ENCODE data around the gene CNOT4. TPM values are rescaled to one million over a fixed set of nuclear protein-coding genes. Genes with fewer than 3 reads are reported as not detected.

The CNOT4 gene
- total and polyA plus RNA-seq, 2 of the 13 experiments (the other 11 are each of a cell fraction or from before 2014, with no cell fraction given): 7.4 to 8.4 TPM

- TF ChIP-seq ZNF546 (CRISPR knock-in tag; conservative IDR thresholded peaks at IDR 0.05): peak; percentile 60; the same call in 1 of the 2 replicates
- TF ChIP-seq CCDC6 (CRISPR knock-in tag; IDR thresholded peaks at IDR 0.05): peak; percentile 73; the same call in 1 of the 2 replicates
- TF ChIP-seq SIN3B (IDR thresholded peaks at IDR 0.05; ENCODE audit: low read length): peak; percentile 85
- peak; percentile 85 for TF ChIP-seq KMT2B (CRISPR knock-in tag; IDR thresholded peaks at IDR 0.05)
- peak; percentile 45; the same call in 1 of the 2 replicates for TF ChIP-seq ELF3 (CRISPR knock-in tag; IDR thresholded peaks at IDR 0.05)
- peak; percentile 26; the same call in 1 of the 2 replicates for TF ChIP-seq ZNF414 (CRISPR knock-in tag; IDR thresholded peaks at IDR 0.05)
- peak; percentile 16; the same call in 1 of the 2 replicates for TF ChIP-seq CTCF (CRISPR knock-in tag; IDR thresholded peaks at IDR 0.05)
- TF ChIP-seq ETV5 (CRISPR knock-in tag; IDR thresholded peaks at IDR 0.05; ENCODE audit: borderline replicate concordance): peak; percentile 59; the same call in 1 of the 2 replicates
- TF ChIP-seq RFXAP (CRISPR knock-in tag; IDR thresholded peaks at IDR 0.05; ENCODE audit: borderline replicate concordance): peak; percentile 73; the same call in 1 of the 2 replicates
- peak; percentile 88 for TF ChIP-seq ZFY (CRISPR knock-in tag; IDR thresholded peaks at IDR 0.05)
- peak; percentile 31; the same call in 1 of the 2 replicates for TF ChIP-seq ZFP37 (CRISPR knock-in tag; IDR thresholded peaks at IDR 0.05; ENCODE audit: borderline replicate concordance)
- no peak for TF ChIP-seq NR2F6 (IDR thresholded peaks at IDR 0.05)
- no peak for TF ChIP-seq NR2F6 (CRISPR knock-in tag; IDR thresholded peaks at IDR 0.05)
- peak; percentile 87 for TF ChIP-seq POGK (CRISPR knock-in tag; conservative IDR thresholded peaks at IDR 0.05)
- no peak for TF ChIP-seq GZF1 (CRISPR knock-in tag; IDR thresholded peaks at IDR 0.05)
- TF ChIP-seq SP1 (IDR thresholded peaks at IDR 0.05): no peak
- no peak for TF ChIP-seq SP1 (CRISPR knock-in tag; IDR thresholded peaks at IDR 0.05)
- no peak for TF ChIP-seq ZNF34 (CRISPR knock-in tag; IDR thresholded peaks at IDR 0.05; ENCODE audit: borderline replicate concordance)
- TF ChIP-seq ZFP1 (CRISPR knock-in tag; IDR thresholded peaks at IDR 0.05): peak; percentile 31; the same call in 1 of the 2 replicates
- TF ChIP-seq MEIS2 (CRISPR knock-in tag; IDR thresholded peaks at IDR 0.05): peak; percentile 54; the same call in 1 of the 2 replicates
- peak; percentile 93 for TF ChIP-seq PHF8 (CRISPR knock-in tag; IDR thresholded peaks at IDR 0.05)
- TF ChIP-seq DZIP1 (CRISPR knock-in tag; IDR thresholded peaks at IDR 0.05): peak; percentile 83
- no peak for TF ChIP-seq MAFG (CRISPR knock-in tag; IDR thresholded peaks at IDR 0.05)
- TF ChIP-seq RCOR2 (CRISPR knock-in tag; IDR thresholded peaks at IDR 0.05): 0 out of 2 replicates have a peak, but pooled peaks have one; percentile 19
- peak; percentile 48; the same call in 1 of the 2 replicates for TF ChIP-seq FOXK1 (CRISPR knock-in tag; IDR thresholded peaks at IDR 0.05; ENCODE audit: borderline replicate concordance, low read depth)
Measured at GRCh38 chr7:135557455-135558336, 47.8 kb upstream of the CNOT4 start, which contains the start of gene NUP205 (continued).

Data from HepG2 (cell line).